GM18508 (cell line): ENCODE measurements around the gene TM7SF2.

Experiments used
- ATAC-seq: cut with Tn5 transposase; IDR thresholded peaks from one replicate; pipeline ENCODE4 v1.9.1; 2021; ENCODE audit warnings: moderate number of reproducible peaks; ENCODE audit not compliant: insufficient read depth, unreplicated experiment

The TM7SF2 gene

DNA sequence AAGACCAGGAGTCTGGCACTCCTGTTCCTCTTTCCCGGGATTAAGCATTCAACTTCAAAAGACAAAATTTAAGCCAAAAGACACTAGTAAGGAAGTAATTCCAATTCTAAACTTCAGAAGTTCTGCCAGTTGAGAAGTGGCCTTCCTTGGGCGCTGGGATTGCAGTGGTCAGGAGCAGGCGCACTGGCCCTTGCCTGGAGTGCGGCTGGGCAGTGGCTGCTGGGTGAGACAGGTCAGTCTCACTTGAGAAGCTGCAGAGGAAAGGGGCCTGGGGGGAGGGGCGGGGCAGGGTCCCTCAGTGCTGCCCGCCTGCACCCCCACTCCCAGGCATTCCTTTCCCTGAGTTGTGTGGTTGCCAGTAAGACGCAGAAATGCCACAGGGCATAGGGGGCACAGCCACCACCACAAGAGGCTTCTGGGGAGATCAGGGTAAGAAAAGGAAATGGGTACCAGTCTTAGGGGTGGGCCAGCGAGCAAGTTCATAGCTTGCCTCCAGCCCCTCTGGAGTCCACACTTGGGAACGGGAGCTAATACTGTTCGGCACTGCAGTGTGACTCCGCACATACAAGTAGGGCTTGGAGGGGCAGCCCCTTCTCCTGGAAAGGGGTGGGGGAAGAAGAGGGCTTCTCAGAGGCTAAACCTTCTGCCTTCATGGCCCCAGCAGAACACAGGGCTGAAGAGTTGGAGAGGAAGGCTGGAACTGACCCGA lies 16.0 kb downstream of the TM7SF2 start:
- ATAC-seq, result no peak

DNA sequence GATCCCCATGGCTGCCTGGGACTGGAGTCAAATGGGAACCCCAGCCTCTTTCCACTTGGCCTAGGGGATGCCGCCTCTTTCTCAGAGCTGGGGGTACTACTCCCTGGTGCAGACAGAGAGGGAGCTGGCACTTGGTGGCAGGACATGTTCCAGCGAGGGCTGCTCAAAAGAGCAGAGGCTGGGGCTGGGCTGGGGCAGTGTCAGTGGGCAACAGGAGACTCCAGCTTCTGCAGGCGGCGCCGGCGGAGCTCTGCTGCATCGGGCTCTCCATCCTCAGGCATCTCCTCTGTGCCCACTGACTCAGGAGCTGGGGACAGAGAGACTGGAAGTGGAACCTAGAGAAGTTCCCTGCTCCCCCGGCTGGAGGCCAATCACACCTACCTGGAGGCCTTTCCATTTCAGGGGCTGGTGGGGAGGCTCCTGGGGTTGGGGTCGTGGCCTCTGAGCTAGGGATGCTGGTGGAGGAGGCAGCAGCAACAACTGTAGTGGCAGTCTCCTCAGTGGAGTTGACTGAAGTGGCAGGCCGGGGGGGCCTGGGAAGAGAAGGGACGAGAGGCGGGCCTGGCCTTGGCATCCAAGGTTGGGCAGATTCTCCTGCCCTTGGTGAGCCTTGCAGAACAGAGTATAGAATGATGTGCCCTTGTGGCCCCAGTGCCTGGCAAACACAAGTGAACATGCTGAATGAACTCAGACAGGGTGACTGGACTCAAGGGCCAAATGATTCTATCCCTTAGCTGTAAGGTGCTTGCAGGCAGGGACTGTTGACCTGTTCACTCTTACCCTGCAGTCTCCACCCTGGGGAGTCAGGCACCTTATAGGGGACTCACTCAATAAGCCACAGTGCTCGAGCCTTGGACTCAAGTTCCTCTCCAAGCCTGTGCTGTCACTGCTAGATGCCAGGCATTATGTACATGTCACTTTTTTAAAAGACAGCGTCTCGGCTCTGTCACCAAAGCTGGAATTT lies 16.8 kb downstream of the TM7SF2 start:
- ATAC-seq, result no peak

DNA sequence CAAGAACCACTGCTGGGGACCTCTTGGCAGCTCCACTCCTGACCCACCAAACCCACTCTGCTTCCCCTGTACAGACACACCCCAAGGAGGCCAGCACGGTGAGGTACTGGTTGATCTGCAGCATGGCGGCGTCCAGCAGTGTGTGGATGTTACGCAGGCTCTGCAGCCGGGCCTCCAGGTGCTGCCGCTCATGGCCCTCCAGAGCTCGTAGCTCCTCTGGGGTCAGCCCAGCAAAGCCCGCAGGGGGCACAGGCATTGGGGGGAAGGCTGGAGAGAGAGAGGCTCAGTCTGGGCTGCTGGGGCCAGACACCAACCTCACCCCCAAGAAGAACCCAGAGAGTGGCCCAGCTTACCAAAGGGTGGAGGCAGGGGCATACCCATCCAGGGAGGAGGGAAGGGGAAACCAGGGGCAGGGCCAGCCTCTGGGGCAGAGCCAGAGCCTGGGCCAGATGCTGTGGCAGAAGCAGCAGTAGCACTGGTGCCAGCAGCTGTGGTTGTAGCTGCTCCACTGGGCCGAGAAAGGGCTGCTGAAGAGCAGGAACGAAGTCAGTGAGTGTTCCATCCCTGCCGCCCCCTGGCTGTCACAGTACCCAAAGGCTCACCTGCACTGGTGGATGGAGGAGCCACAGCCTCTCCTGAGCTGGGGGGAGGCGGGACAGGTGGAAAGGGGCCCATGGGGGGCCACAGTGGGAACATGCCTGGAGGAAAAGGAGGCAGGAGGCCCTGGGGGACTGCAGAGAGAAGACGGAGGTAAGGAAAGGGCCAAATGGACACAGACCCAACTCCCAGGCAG lies 18.2 kb downstream of the TM7SF2 start:
- no peak for ATAC-seq

GRCh38 chr11:65130631-65131416 lies 19.2 kb downstream of the TM7SF2 start:
- ATAC-seq, result no peak

DNA sequence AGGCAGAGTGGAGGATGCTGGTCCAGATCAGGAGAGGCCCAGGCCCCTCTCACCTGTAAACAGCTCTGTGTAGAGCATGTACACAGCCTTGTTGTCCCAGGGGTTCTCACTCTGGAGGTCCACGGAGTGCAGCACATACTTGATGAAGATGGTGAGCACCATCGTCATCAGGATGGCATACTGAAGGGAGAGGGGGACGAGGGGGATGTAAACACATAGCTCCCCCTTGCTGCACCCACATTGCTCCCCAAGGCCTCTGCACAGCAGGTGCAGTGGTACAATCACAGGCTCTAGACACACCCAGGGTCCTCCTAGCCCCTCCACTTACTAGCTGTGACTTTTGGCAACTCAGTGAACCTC lies 19.7 kb downstream of the TM7SF2 start:
- no peak for ATAC-seq

GRCh38 chr11:65131895-65132237 lies 20.2 kb downstream of the TM7SF2 start:
- ATAC-seq, result no peak

GRCh38 chr11:65132238-65132987 lies 20.7 kb downstream of the TM7SF2 start:
- ATAC-seq, result no peak

DNA sequence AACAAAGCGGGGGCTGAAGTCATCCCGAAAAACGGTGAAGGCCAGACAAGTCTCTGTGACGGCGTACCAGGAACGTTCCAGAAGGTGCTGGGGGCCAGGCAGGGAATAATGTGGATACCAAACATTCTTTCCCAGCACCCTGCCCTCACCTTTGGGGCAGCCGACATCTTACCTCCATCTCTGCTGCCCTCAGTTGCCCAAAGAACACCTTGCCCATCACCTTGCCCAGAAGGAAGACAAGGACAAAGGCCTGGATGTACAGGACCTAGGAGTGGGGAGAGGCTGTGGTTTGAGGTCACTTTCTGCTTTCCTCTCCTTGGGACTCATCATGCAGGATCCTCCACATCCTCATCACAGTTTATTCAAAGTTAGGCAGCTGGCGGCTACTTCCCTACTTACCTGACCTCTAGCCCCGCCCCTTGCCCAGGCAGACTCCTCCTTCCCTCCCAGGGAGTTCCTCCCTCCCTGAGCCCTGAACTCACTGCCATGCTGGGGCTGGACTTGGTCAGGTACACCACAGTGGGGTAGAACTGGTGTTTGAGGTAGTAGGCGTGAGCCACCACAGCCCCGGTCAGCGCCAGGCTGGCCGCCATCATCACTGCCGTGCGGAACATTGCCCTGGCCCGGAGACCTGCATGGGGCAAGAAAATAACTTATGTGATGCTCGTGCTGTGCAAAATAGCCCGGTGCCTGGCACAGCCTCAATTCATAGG lies 21.5 kb downstream of the TM7SF2 start:
- no peak for ATAC-seq

GRCh38 chr11:65133724-65134123 lies 22.1 kb downstream of the TM7SF2 start:
- ATAC-seq, result no peak

DNA sequence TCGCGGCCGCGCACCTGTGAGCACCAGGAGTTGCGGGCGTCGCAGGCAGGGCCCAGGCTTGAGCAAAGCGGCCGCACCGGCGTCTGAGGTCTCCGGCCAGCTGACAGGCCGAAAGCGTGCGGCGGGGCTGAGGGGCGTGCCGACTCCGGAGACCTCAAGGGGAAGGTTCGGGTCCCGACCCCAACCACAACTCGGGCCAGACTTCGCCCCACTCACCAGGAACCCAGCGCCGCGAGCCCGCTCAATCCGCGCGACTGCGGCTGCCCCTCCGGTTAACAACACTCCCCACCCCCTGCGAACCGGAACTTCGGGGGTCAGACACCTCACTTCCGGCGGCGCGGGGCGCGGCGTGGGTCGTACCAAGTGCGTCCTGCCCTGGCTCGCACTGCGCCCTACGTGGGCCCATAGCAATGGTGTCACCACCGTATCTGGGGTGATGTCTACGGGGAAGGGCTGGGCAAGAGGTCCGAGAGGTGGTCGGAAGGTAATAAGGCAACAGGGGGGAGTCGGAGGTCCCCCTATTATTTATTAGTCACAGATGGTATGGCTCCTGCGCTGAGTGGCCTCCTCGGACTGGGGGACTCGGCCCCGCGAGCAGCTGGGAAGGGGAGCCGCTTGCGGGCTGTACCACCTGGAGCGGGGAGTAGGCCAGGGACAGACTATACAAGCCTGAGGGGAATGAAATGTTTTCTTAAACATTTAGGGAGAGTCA lies 22.7 kb downstream of the TM7SF2 start, which contains the start of gene SYVN1:
Gene SYVN1 (minus strand): TSS at position 280 of the 712 bp plus-strand sequence. CDS start 918 bp downstream, outside the sequence.
- ATAC-seq, result peak; percentile 19

DNA sequence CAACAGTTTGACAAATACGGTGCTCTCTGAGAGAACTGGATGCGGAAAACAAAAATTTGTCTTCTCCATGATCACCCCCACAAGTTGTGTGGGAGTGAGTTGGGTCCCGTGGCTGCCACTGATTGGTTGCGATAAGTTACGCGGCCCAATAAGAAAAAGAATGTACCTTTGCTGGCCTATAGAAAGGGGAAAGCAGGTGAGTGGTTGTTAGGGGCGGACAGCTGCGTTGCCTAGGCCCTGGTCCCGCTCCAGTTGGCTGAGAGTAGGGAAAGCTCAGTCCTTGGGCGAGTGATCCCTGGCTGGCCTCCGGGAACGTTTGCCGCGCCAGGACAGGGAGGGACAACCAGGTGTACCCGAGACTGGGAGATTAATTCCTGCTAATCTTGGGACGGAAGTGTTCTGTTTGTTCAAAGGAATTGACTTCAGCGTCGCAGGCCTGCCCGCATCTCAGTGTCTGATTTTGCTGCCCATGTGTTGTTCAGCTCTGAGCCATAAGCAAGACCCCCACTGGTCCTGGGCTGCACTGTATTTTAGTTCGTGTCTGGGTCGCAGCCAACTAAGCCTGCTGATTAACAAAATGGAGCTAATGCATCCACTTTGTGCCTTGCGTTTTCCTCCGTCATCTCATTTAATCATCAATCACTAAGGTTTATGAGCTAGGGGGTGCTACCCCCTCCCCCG lies 23.4 kb downstream of the TM7SF2 start:
- peak; percentile 61 for ATAC-seq

GRCh38 chr11:65135633-65136145 lies 24.0 kb downstream of the TM7SF2 start:
- ATAC-seq, result no peak

DNA sequence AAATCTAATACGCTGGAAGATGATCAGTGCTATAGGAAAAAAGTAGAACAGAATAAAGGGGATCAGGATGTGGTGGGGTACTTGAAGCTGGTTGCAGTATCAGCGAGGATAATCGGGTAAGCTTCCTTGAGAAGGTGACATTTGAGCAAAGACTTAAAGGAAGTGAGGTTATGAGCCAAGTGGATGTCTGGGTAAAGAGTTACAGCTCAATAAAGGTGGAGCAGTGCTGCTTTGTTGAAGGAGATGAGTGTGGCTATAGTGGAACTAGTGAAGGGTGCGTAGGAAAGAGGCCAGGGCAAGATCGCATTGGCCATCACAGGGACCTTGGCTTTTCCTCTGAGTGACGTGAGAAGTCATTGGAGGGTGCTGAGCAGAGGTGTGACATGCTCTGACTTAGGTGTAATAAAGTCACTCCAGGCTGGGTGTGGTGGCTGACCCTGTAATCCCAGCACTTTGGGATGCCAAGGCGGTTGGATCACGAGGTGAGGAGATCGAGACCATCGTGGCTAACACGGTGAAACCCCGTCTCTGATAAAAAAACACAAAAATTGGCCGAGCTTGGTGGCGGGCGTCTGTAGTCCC lies 24.9 kb downstream of the TM7SF2 start:
- no peak for ATAC-seq

DNA sequence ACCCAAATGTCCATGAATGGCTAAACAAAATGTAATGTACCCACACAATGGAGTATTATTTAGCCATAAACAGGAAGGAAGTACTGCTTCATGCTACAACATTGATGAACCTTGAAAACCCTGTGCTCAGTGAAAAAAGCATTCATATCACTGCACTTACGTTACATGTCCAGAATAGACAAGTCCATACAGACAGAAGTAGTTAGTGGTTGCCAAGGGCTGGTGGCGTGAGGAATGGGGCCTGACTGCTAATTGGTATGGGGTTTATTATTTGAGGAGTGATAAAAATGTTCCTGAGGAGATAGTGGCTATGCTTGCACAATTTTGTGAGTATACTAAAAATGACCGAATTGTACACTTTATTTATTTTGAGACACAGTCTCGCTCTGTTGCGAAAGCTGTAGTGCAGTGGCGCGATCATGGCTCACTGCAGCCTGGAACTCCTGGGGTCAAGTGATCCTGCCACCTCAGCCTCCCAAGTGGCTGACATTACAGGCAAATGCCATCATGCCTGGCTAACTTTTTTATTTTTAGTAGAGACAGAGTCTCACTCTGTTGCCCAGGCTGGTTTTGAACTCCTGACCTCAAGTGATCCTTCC lies 30.3 kb downstream of the TM7SF2 start:
- ATAC-seq, result no peak

DNA sequence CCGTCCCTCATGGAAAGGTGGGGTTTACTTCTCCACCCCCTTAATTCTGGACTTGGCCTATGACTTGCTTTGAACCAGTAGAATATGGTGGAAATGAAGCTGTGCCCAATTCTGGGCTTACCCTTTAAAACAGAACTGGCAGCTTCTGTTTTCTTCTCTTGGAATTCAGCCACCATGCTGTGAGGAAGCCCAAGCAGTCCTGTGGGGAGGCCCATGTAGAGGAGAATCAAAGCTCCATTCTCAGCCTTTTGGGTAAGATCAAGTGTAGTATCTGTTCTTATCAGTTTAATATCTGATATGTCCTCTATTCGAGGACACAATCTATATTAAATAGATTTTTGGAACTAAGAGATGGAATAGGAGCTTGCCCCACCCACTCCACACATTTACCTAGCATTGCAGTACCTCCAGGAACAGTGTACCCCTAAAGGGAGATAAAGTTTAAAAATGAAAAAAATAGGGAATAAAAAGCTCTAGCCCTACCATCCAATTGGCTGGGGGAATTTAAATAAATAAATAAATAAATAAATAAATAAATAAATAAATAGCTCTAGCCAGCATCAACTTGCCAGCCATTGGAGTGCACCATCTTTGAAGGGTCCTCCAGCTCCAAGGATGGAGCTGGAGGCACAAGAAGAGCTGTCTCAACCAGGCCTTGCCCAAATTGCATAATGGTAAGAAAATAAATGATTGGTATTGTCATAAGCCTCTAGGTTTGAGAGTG lies 35.8 kb downstream of the TM7SF2 start:
- ATAC-seq, result no peak

GRCh38 chr11:65148657-65149056 lies 37.0 kb downstream of the TM7SF2 start:
- ATAC-seq, result no peak
